Placental pericyte (primary cell): ENCODE measurements around the gene MCOLN3. TPM values are rescaled to one million over a fixed set of nuclear protein-coding genes. Genes with fewer than 3 reads are reported as not detected.

Experiments used
- total RNA-seq: library from RNA; depleted of rRNA; stranded (reverse); fragments of >200 nt; gene quantifications from 2 replicates; pipeline ENCODE4 v1.2.3, GENCODE V29; 2012

The MCOLN3 gene
- total RNA-seq, result 0.29 and 0.44 TPM in 2 replicates

GRCh38 chr1:85048296-85049064 lies at the start of gene MCOLN3:
Gene MCOLN3 (minus strand): TSS chr1:85048500. CDS start chr1:85045360, 3,140 bp downstream.

GRCh38 chr1:84996846-84997666 lies 51.2 kb downstream of the MCOLN3 start, which contains the start of gene MCOLN2:
Gene MCOLN2 (minus strand): TSS chr1:84997113. CDS start chr1:84996872, 241 bp downstream.

Other genes with a start within 250 kb of the MCOLN3 start
- gene LPAR3, start 155.3 kb downstream of the MCOLN3 start, total RNA-seq, result 2.6 and 16.0 TPM in 2 replicates
- 0.29 and 0.88 TPM in 2 replicates for gene MCOLN2, start 51.4 kb downstream of the MCOLN3 start, total RNA-seq
- 13.9 and 17.5 TPM in 2 replicates for gene SYDE2, start 152.5 kb upstream of the MCOLN3 start, total RNA-seq
- 10.9 and 20.1 TPM in 2 replicates for gene C1orf52, start 211.2 kb upstream of the MCOLN3 start, total RNA-seq
- gene BCL10, start 228.1 kb upstream of the MCOLN3 start, total RNA-seq, result 33.5 and 55.1 TPM in 2 replicates